Measurements from ENCODE around the gene OR10S1. TPM values are rescaled to one million over a fixed set of nuclear protein-coding genes. Genes with fewer than 3 reads are reported as not detected.

The OR10S1 gene
- total RNA-seq, 4 donors from 2014 or later, result not detected

- WGBS, result 88% methylated on average over 18 of the region's 18 CpGs
- no peak for DNase-seq (ENCODE audit: low spot score in 2 of 2)
- no peak overlapping the region for H3K27ac ChIP-seq
- TF ChIP-seq CTCF (IDR thresholded peaks at IDR 0.05) (no peak), POLR2A (IDR thresholded peaks at IDR 0.05) (no peak), EP300 (IDR thresholded peaks at IDR 0.05) (no peak), POLR2AphosphoS5 (IDR thresholded peaks at IDR 0.05) (no peak)
- H3K36me3 ChIP-seq, result no peaks in the 10 kb centered on the region
- H3K9me3 ChIP-seq, result no peaks in the 10 kb centered on the region
- H3K27me3 ChIP-seq, result no peaks in the 10 kb centered on the region
- no peaks in the 10 kb centered on the region for H3K4me1 ChIP-seq
- H3K4me3 ChIP-seq, result no peak overlapping the region
These were observed 616 bp downstream of the OR10S1 start for GRCh38 chr11:123976770-123977560.

DNA sequence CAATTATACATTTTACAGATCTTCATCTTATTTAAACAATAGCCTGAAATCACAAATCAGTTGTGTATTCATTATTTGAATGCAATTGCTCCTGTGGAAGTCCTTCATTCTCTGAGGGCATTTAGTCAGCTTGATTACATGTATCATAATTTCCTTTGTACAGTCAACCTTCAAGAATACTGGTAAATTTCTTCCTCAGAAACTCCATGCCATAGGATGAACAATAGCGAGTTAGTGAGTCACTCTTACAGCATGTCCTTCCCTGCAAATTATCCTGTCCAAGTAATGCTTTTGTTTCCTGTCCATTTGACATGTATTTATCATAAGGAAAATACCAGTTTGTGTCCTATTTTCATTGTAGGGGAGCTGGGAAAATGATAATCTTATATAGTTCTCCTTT is 3.8 kb downstream of the OR10S1 start:
- 66% methylated on average over 1 of the region's 1 CpG for WGBS
- H3K27ac ChIP-seq, result no peak overlapping the region
- no peaks in the 10 kb centered on the region for H3K9me3 ChIP-seq
- TF ChIP-seq POLR2A (IDR thresholded peaks at IDR 0.05), result no peak
- no peak for TF ChIP-seq CTCF (IDR thresholded peaks at IDR 0.05)
- TF ChIP-seq POLR2AphosphoS5 (IDR thresholded peaks at IDR 0.05), result no peak
- TF ChIP-seq EP300 (IDR thresholded peaks at IDR 0.05), result no peak
- no peaks in the 10 kb centered on the region for H3K27me3 ChIP-seq
- no peaks in the 10 kb centered on the region for H3K36me3 ChIP-seq
- no peak for DNase-seq (ENCODE audit: low spot score in 2 of 2)
- no peak overlapping the region for H3K4me3 ChIP-seq
- H3K4me1 ChIP-seq, result no peaks in the 10 kb centered on the region

- TF ChIP-seq POLR2AphosphoS5 (IDR thresholded peaks at IDR 0.05) (no peak), POLR2A (IDR thresholded peaks at IDR 0.05) (no peak), CTCF (IDR thresholded peaks at IDR 0.05) (no peak), EP300 (IDR thresholded peaks at IDR 0.05) (no peak)
- no peaks in the 10 kb centered on the region for H3K36me3 ChIP-seq
- H3K27ac ChIP-seq, result no peak overlapping the region
- no peaks in the 10 kb centered on the region for H3K9me3 ChIP-seq
- DNase-seq (ENCODE audit: low spot score in 2 of 2), result no peak
- H3K4me1 ChIP-seq, result no peaks in the 10 kb centered on the region
- no peaks in the 10 kb centered on the region for H3K27me3 ChIP-seq
- H3K4me3 ChIP-seq, result no peak overlapping the region
These were observed 20.8 kb downstream of the OR10S1 start for GRCh38 chr11:123956752-123957151.

GRCh38 chr11:123945132-123945531 is 32.4 kb downstream of the OR10S1 start:
- TF ChIP-seq POLR2A (IDR thresholded peaks at IDR 0.05) (no peak), POLR2AphosphoS5 (IDR thresholded peaks at IDR 0.05) (no peak), EP300 (IDR thresholded peaks at IDR 0.05) (no peak), CTCF (IDR thresholded peaks at IDR 0.05) (no peak)
- no peaks in the 10 kb centered on the region for H3K9me3 ChIP-seq
- H3K4me3 ChIP-seq, result no peak overlapping the region
- no peak for DNase-seq (ENCODE audit: low spot score in 2 of 2)
- no peaks in the 10 kb centered on the region for H3K36me3 ChIP-seq
- 63% methylated on average over 1 of the region's 1 CpG for WGBS
- no peak overlapping the region for H3K27ac ChIP-seq
- H3K4me1 ChIP-seq, result no peaks in the 10 kb centered on the region
- no peaks in the 10 kb centered on the region for H3K27me3 ChIP-seq

DNA sequence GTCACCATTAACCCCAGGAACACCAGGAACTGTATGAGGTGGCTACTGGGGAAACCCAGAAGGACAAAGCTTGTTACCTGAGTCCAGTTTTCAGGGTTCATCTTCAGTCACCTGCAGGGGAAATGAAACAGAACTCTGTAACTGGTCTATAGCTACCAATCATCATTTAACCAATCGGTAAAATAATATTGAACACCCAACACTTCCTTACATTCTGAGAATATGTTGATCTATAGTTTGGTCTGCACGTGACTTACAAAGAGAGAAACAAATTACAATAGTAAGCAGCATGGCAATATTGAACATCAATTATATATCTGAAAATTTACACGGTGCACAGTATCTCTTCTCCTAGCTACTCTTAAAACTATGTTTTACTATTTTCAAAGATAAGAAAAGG is 33.8 kb downstream of the OR10S1 start, which contains the start of gene OR6T1:
Gene OR6T1, minus strand, starts transcription at position 101 of the 400 bp plus-strand sequence. Its CDS starts 0 bp downstream, at position 101.
- Histone ChIP-seq H3K27ac (no peak within 1 kb of the TSS), H3K27me3 (no peaks in the 10 kb centered on the region), H3K4me1 (no peaks in the 10 kb centered on the region), H3K4me3 (no peak within 1 kb of the TSS), H3K9me3 (no peaks in the 10 kb centered on the region), H3K36me3 (no peaks in the 10 kb centered on the region)
- TF ChIP-seq CTCF (IDR thresholded peaks at IDR 0.05) (no peak), POLR2A (IDR thresholded peaks at IDR 0.05) (no peak), EP300 (IDR thresholded peaks at IDR 0.05) (no peak), POLR2AphosphoS5 (IDR thresholded peaks at IDR 0.05) (no peak)
- no peak for DNase-seq (ENCODE audit: low spot score in 2 of 2)
- WGBS, result 94% methylated on average over 3 of the region's 3 CpGs
